ENCODE data around the gene SMC1B. TPM values are rescaled to one million over a fixed set of nuclear protein-coding genes. Genes with fewer than 3 reads are reported as not detected.

SMC1B gene
- total RNA-seq, 2 experiments from 2014 or later: 0.08 TPM; not detected in 1

GRCh38 chr22:45398214-45398613 is 15.2 kb downstream of the SMC1B start:
- Histone ChIP-seq H3K27ac (ENCODE audit: low read depth, low read length, poor library complexity, severe bottlenecking) (no peak overlapping the region), H3K9me2 (ENCODE audit: insufficient read depth, low read length) (no peaks in the 10 kb centered on the region), H3K79me2 (ENCODE audit: insufficient read depth, low read depth, low read length) (no peaks in the 10 kb centered on the region), H3K4me2 (ENCODE audit: low read length) (no peak overlapping the region), H2AFZ (ENCODE audit: low read length) (no peak overlapping the region), H4K20me1 (ENCODE audit: insufficient read depth, low read length) (no peaks in the 10 kb centered on the region), H3K36me3 (ENCODE audit: insufficient read depth, low read length) (no peaks in the 10 kb centered on the region), H3K4me3 (ENCODE audit: low read depth, low read length, poor library complexity, severe bottlenecking) (no peak overlapping the region), H3K4me1 (ENCODE audit: insufficient read depth, low read length, poor library complexity, severe bottlenecking) (no peaks in the 10 kb centered on the region), H3K9me3 (ENCODE audit: low read length) (0 out of 2 replicates have a peak, but pooled peaks cover 6% of the 10 kb centered on the region)
- BruUV-seq (replicated peaks): no TSS peak
- TF ChIP-seq EZH2phosphoT487 (IDR thresholded peaks at IDR 0.05; ENCODE audit: borderline replicate concordance, low read depth, low read length) (no peak), CTCF (conservative IDR thresholded peaks at IDR 0.05; ENCODE audit: low read length) (no peak)
- intact Hi-C loops (cut with micrococcal nuclease; ENCODE audit: unreplicated experiment): no loop called here
- no peak for DNase-seq (ENCODE audit: low spot score)
- ChIA-PET POLR2A (no interaction called here), CTCF (ENCODE audit: unreplicated experiment) (no interaction called here)

GRCh38 chr22:45397806-45398205 is 15.6 kb downstream of the SMC1B start:
- TF ChIP-seq CTCF (conservative IDR thresholded peaks at IDR 0.05; ENCODE audit: low read length) (peak; percentile 31; the same call in 1 of the 2 replicates), EZH2phosphoT487 (IDR thresholded peaks at IDR 0.05; ENCODE audit: borderline replicate concordance, low read depth, low read length) (no peak)
- H3K4me3 ChIP-seq (ENCODE audit: low read depth, low read length, poor library complexity, severe bottlenecking): no peak overlapping the region
- DNase-seq (ENCODE audit: low spot score): peak; percentile 7
- intact Hi-C loops (cut with micrococcal nuclease; ENCODE audit: unreplicated experiment): no loop called here
- CTCF ChIA-PET (ENCODE audit: unreplicated experiment): no interaction called here
- no peaks in the 10 kb centered on the region for H3K4me1 ChIP-seq (ENCODE audit: insufficient read depth, low read length, poor library complexity, severe bottlenecking)
- H3K4me2 ChIP-seq (ENCODE audit: low read length): no peak overlapping the region
- H3K27ac ChIP-seq (ENCODE audit: low read depth, low read length, poor library complexity, severe bottlenecking): no peak overlapping the region
- BruUV-seq (replicated peaks): no TSS peak
- H3K36me3 ChIP-seq (ENCODE audit: insufficient read depth, low read length): no peaks in the 10 kb centered on the region
- no peaks in the 10 kb centered on the region for H4K20me1 ChIP-seq (ENCODE audit: insufficient read depth, low read length)
- H3K79me2 ChIP-seq (ENCODE audit: insufficient read depth, low read depth, low read length): no peaks in the 10 kb centered on the region
- POLR2A ChIA-PET: no interaction called here
- 0 out of 2 replicates have a peak, but pooled peaks cover 6% of the 10 kb centered on the region for H3K9me3 ChIP-seq (ENCODE audit: low read length)
- H3K9me2 ChIP-seq (ENCODE audit: insufficient read depth, low read length): no peaks in the 10 kb centered on the region
- no peak overlapping the region for H2AFZ ChIP-seq (ENCODE audit: low read length)

GRCh38 chr22:45389546-45389945 is 23.9 kb downstream of the SMC1B start:
- no peak overlapping the region for H3K4me2 ChIP-seq (ENCODE audit: low read length)
- H3K27ac ChIP-seq (ENCODE audit: low read depth, low read length, poor library complexity, severe bottlenecking): no peak overlapping the region
- no peaks in the 10 kb centered on the region for H3K9me3 ChIP-seq (ENCODE audit: low read length)
- H3K4me3 ChIP-seq (ENCODE audit: low read depth, low read length, poor library complexity, severe bottlenecking): no peak overlapping the region
- no peaks in the 10 kb centered on the region for H3K4me1 ChIP-seq (ENCODE audit: insufficient read depth, low read length, poor library complexity, severe bottlenecking)
- TF ChIP-seq CTCF (conservative IDR thresholded peaks at IDR 0.05; ENCODE audit: low read length) (no peak), EZH2phosphoT487 (IDR thresholded peaks at IDR 0.05; ENCODE audit: borderline replicate concordance, low read depth, low read length) (no peak)
- CTCF ChIA-PET (ENCODE audit: unreplicated experiment): no interaction called here
- no peak overlapping the region for H2AFZ ChIP-seq (ENCODE audit: low read length)
- no peak for DNase-seq (ENCODE audit: low spot score)
- no peaks in the 10 kb centered on the region for H4K20me1 ChIP-seq (ENCODE audit: insufficient read depth, low read length)
- no peaks in the 10 kb centered on the region for H3K79me2 ChIP-seq (ENCODE audit: insufficient read depth, low read depth, low read length)
- POLR2A ChIA-PET: interaction anchor here (0.6 to 1.1 kb wide), 2 partner anchors 20 to 59 kb away, joined by 3 to 5 read pairs; no protein-coding TSS in a partner anchor
- no TSS peak for BruUV-seq (replicated peaks)
- H3K36me3 ChIP-seq (ENCODE audit: insufficient read depth, low read length): no peaks in the 10 kb centered on the region
- H3K9me2 ChIP-seq (ENCODE audit: insufficient read depth, low read length): no peaks in the 10 kb centered on the region
- intact Hi-C loops (cut with micrococcal nuclease; ENCODE audit: unreplicated experiment): no loop called here
